ENCODE measurements around the gene PC.

- TF ChIP-seq, protein P1, sequence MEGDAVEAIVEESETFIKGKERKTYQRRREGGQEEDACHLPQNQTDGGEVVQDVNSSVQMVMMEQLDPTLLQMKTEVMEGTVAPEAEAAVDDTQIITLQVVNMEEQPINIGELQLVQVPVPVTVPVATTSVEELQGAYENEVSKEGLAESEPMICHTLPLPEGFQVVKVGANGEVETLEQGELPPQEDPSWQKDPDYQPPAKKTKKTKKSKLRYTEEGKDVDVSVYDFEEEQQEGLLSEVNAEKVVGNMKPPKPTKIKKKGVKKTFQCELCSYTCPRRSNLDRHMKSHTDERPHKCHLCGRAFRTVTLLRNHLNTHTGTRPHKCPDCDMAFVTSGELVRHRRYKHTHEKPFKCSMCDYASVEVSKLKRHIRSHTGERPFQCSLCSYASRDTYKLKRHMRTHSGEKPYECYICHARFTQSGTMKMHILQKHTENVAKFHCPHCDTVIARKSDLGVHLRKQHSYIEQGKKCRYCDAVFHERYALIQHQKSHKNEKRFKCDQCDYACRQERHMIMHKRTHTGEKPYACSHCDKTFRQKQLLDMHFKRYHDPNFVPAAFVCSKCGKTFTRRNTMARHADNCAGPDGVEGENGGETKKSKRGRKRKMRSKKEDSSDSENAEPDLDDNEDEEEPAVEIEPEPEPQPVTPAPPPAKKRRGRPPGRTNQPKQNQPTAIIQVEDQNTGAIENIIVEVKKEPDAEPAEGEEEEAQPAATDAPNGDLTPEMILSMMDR (IDR thresholded peaks at IDR 0.05) = no peak
- TF ChIP-seq SIN3A (IDR thresholded peaks at IDR 0.05; ENCODE audit: borderline replicate concordance, low read depth, low read length) (no peak), RCOR1 (IDR thresholded peaks at IDR 0.05; ENCODE audit: low read length) (no peak)
Measured at GRCh38 chr11:66851239-66851596, 107.0 kb downstream of the PC start.

Measured in SK-N-SH (cell line).